Stromal cell of bone marrow (primary cell): Measurements from ENCODE around the gene ATP2B3.

Experiments used
- DNase-seq: peaks from one replicate; pipeline ENCODE4 v3.0.0-alpha.2; 2012; ENCODE audit warnings: low read depth

Gene ATP2B3

DNA sequence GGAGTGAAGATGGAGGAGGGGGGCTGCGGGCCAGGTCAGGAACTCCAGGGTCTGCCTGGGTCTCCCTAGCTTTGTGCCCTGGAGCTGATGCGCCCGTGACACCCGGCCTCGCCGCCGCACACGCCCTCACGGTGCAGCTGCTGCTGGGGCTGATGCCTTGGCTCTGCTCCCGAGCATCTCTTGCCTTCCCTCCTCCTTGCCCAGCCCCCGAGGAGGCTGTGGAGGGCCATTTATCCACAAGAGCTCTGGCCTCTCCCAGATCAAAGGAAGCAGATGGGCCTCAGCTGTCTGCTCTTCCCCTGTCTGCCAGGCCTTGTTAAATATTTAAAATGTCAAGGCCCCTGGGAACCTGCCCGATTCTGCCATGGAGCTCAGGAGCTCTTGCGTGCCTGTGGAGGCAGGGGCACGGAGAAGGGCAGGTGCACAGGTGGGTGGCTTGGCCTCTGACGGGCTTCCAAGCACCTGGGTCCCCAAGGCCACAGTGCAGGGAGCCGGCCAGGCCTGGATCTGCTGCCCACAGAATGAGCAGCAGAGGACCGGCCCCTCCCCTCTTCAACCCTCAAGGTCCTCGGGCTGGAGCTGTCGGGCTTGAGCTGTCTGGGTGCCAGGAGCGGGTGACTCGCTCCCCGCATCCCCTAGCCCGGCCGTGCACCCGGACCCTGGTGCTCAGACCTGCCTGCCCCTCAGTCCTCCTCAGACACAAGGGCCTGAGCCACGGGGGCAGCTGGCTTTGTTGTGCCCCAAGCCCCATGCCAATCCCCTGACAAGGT is 20.3 kb downstream of the ATP2B3 start:
- no peak for DNase-seq

DNA sequence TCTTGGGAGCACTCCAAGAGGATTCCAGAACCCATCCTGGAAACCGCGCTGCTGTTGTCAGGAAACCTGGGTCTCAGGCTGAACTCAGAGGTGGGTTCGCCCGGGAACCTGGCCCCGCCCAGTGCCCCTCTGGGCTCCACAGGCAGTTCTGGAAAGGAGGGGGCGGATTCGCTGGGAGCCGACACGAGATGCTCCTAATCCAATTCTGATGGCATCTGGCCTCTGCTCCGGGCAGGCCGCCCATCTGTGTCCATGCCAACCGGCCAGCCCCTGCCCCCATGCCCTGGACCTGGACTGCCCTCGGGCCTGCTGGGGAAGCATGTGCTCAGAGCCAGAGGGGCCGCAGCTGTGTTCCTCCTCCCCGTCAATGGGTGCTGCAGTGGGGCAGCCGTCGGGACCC is 21.0 kb downstream of the ATP2B3 start:
- no peak for DNase-seq

DNA sequence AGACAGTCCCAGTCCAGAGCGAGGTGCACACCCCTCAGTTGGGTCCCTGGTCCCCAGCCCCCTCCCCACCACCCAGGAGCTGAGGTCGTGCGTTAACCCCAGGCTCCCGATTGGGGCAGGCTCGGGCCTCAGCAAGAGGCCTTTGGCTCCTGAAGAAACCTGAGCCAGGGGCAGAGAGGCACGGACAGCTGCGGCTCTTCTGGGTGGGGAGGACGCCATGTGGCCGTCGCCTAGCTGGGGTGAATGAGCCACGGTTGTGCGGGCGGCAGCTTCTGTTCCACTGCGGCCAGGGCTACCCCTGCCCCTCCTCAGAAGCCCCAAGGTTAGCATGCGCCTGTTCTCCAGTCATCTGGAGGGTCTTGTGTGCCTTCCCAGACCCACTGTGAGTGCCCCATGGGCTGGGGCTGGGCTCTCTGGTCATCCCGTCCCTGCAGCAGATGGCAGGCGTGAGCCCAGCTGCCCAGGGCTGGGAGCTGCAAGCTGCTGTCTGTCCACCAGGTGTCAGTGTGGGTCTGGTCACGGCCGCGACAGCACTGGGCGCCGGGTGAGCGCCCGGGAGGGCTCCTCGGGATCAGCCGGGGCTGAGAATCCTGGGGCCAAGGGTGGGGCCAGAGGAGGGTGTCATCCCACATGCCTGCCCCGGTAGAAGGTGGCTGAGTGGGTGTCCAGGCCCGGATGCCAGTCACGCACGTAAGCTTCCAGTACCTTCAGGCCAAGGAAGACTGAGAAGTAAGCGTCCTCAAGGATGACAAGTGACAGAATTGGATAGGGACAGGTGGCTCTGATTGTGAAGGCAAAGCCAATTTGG is 21.9 kb downstream of the ATP2B3 start:
- DNase-seq: peak; percentile 24

DNA sequence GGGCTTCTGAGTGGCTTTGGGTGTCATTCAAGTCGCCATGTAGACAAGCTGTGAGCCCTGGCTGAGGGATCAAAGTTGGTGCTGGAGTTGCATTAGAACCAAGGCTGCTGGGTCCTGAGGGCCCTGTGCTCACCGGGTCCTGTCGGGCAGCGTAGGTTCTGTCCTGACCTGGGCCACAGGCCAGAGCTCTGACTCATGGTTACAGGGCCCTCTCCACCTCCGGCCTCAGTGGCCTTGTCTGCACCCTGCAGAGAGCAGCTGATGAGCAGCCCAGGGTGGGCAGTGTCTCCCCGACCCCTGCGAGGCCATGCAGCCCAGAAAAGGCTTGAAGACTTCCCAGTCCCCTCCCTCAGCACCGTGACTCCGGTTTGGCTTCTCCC is 22.5 kb downstream of the ATP2B3 start:
- no peak for DNase-seq

DNA sequence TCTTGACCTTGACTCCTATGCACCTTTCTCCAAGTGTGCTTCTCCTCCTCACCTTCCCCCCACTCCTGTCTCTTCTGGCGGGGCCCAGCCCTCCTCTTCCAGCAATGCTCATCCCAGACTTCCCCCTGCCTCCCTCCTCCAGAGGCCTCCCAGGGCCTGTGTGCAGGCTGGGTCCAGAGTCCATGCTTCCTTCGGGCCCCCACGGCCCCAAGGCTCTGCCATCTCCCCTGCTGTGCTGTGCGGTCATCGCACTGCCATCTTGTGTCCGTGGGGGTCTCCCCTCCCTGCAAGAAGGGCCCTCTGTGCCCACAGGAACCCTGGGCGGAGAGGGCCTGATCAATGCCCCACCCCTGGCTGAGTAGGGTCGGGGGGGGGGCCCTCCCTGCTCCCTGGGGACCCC is 27.3 kb downstream of the ATP2B3 start:
- no peak for DNase-seq

DNA sequence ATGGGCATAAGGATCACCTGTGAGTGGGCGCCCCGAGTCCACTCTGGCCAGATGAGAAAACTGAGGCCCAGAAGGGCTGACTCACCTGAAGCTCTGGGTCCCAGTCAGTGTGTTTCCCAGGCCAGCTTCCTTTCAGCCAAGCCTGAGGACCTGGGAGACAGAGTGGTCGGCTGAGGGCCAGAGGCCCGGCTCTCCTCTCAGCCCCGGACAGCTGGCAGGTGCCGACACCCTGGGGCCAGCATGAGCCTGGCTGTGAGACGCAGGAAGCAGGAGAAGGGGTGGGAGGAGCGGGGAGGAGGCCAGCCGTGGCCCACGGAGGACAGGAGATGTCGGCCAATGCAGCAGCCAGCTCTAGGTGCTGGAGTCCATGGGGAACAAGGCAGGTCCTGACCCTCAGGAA is 28.9 kb downstream of the ATP2B3 start:
- DNase-seq: no peak

DNA sequence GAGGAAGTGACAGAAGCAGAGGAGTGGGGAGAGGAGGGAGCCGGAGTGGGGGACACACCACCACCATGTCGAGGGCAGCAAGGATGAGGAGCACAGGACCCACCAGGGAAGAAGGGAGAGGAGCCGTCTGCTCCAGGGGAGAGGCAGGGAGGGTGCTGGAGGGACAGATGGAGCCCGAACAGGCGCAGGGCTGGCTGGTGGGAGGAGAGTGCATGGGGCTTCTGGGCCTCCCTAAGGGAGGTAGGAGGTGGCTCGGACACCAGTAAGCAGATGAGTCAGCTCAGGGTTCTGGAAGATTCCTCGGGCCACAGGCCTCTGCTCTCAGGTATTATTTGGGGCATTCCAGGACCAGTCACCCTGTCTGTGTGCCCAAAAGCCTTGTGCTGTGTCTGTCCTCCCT is 29.8 kb downstream of the ATP2B3 start:
- DNase-seq: no peak

DNA sequence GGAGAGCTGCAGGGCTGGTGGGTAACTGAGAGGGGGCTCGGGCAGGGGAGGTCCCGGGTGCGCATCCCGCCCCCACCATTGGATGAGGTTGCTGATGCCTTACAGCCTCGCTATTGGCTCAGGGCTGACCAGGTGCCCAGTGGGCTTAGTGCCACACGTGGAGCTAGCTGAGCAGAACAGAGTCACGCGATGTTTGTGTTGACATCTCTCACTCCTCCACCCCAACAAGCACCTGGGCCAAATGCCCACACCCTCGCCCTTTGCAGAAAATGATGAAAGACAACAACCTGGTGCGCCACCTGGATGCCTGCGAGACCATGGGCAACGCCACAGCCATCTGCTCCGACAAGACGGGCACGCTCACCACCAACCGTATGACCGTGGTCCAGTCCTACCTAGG is 31.8 kb downstream of the ATP2B3 start:
- no peak for DNase-seq

DNA sequence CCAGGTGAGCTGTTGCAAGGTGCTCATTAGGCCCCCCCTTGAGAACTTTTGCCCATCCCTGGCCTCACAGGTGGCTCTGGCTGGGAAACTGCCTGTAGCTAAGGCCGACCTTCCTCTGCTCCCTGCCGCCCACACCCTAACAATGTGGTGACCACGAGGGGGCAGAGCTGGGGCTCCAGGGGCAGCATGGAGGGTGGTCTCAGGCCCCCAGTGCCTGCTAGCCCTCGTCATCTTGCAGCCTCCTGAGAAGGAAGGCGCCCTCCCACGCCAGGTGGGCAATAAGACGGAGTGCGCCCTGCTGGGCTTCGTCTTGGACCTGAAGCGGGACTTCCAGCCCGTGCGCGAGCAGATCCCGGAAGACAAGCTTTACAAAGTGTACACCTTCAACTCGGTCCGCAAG is 32.4 kb downstream of the ATP2B3 start:
- DNase-seq: no peak

DNA sequence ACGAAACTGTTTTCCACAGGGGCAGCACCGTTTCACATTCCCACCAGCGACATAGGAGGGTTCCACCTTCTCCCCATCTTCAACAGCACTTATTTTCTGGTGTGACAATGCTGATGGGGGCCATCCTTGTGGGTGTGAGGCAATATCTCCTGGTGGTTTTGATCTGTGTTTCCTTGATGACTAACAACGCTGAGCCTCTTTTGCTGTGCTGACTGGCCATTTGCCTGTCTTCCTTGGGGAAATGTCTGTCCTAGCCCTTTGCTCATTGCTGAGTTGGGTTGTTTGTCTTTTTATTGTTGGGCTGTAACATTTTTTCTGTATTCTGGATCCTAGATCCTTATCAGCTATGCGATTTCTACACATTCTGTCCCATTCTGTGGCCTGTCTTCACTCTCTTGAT is 33.7 kb downstream of the ATP2B3 start:
- DNase-seq: peak; percentile 18

DNA sequence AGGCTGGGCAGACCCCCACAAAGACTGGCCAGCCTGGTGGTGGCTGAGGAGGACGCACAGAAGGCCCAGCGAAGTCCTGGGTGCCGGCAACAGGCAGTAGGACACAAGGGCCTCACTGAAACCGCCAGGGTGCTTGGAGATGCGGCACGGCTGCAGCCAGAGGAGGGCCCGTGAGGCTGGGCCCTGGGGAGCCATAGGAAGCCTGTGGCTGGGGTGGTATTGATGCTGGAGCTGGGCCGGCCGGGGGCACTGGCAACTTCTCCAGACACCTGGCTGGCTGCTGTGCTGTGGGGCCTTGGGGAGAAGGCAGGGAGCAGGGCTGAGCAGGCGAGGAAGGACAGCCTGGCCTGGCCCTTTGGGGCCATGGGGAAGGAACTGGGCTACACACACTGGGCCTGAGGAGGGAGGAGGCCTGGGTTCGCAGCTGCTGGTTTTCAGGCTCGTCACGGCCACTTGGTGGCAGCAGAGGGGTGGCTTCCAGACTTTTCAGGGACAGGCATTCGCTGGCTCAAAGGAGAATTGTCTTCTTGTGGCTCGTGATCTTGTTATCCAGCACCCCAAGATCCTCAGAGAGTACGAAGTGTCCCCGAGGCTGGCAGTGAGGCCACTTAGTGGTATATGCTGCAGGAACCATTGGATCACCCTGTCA is 37.2 kb downstream of the ATP2B3 start:
- DNase-seq: peak; percentile 14

DNA sequence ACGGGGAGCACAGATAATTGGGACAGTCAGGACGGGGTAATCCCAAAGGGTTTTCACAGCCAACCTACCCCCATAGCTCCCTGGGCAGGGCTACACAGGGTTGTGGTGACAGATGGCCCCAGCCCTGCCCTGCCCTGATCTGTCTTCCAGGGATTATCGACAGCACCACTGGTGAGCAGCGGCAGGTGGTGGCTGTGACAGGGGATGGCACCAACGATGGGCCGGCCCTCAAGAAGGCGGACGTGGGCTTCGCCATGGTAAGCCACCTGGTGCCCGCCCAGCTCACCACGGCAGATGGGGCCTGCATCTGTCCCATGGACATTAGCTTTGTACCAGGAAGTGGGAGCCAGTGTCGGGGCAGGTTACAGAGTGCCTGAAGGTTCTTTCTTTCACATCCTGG is 39.3 kb downstream of the ATP2B3 start:
- no peak for DNase-seq

DNA sequence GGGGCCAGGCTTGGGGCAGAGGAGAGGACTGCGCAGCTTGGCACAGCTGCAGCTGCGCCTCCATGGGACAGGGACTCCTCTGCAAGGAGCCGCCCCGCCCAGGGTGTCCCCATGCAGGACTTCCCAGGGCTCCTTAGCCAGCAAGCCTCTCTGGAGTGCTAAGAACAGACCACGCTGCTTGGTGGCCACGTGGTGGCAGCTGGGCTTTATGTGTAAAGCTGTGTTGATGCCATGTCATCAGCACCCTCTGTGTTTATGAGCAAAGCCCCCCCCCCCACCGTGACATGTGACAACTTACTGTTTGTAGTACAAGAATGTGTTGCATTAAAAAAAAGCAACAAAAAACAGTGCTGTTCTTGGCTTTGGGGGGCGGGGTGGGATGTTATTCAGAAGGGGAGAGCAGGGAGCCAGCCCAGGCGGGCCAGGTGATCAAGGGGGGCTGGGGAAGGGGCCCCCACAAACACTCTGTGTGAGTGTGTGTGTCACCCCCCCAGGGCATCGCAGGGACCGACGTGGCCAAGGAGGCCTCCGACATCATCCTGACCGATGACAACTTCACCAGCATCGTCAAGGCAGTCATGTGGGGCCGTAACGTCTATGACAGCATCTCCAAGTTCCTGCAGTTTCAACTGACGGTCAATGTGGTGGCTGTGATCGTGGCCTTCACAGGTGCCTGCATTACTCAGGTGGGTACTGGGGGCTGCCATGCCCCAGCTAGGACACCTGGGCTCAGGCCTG is 40.3 kb downstream of the ATP2B3 start:
- DNase-seq: no peak

DNA sequence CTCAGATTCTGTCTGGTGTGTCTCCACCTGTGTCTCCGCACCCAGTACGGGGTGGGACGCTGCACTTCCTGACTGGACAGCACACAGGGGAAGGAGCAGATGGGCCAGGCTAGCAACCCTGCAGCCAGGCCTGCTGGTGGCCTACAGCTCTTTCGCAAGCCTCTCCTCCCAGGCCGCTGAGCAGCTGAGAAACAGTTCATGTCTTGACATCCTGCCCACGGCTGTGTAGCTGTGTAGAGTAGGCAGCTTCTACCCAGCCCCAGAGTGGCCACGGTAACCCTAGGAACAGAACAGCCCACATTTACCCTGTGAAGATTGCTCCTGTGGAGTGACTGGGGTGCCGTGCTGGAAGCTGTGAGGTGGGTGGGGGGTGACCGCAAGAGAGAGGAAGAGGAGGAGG is 42.6 kb downstream of the ATP2B3 start:
- no peak for DNase-seq

DNA sequence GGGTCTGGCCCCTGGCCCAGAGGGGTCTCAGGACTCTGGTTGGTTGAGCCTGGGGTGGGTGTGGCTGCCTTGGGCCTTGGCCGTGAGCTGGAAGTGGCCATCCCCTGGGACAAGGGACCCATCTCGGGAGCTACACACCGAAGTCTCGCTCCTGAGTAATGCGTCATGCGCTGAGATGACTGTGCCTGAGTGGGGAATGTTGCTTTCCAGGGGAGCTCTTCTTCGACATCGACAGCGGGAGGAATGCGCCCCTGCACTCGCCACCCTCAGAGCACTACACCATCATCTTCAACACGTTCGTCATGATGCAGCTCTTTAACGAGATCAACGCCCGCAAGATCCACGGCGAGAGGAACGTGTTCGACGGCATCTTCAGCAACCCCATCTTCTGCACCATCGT is 43.0 kb downstream of the ATP2B3 start:
- DNase-seq: no peak

DNA sequence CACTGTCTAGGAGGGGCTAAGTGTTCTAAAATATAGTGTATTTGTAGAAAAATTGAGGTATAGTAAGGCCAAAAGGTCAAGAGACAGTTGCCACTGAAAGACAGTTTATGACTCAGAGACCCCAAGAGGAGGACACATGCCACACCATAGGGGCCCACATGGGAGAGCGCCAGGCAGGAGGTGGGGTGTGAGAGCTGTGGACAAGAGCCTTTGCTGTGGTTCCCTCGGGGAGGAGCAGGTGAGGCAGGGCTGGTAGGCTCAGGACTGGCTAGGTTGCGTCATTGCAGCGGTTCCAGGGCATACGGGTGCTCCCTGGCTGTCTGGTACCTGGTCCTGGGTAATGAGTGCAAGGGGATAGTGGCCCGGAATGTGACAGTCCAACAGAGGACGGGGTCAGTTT is 43.9 kb downstream of the ATP2B3 start:
- no peak for DNase-seq

DNA sequence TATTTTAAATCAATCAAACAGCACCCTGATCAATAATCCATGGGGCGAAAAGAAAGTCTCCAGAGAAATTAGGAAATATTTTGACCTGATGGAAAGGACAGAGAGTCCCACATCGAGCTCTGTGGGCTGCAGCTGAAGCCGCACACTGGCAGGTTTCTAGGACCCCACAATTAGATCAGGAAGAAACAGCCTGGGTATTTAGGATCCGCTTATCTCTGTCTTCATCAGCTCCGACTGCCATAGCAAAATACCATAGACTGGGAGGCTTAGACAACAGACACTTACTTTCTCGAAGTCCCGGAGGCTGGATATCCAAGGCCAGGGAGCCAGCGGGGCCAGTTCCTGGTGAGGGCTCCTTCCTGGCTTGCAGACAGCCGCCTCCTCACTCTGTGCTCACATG is 45.1 kb downstream of the ATP2B3 start:
- DNase-seq: no peak

DNA sequence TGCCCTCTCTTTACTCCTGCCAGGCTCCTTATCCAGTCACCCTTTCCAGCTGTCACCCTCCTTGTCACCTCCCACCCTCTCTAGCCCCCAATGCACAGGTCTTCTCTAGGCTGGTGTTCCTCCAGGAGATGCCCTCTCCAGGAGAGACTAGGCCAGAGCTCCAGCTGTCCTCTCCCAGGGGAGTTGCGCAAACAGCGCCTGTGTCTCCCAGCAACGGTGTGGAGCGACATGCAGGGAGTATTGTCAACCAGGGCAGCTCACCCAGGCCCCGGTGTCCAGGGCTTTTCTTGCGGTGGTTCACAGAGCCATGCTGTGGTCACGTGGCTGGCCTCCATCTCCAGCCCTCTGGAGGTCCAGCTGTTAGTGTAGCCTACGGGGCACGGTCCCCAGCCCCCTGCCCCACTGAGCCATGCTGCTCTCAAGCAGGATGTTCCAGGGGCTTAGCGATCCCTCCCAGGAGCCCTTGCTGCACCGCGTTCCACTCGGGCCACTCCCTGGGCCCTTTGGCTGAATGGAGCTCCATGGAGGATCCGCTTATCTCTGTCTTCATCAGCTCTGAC is 46.7 kb downstream of the ATP2B3 start:
- DNase-seq: no peak

DNA sequence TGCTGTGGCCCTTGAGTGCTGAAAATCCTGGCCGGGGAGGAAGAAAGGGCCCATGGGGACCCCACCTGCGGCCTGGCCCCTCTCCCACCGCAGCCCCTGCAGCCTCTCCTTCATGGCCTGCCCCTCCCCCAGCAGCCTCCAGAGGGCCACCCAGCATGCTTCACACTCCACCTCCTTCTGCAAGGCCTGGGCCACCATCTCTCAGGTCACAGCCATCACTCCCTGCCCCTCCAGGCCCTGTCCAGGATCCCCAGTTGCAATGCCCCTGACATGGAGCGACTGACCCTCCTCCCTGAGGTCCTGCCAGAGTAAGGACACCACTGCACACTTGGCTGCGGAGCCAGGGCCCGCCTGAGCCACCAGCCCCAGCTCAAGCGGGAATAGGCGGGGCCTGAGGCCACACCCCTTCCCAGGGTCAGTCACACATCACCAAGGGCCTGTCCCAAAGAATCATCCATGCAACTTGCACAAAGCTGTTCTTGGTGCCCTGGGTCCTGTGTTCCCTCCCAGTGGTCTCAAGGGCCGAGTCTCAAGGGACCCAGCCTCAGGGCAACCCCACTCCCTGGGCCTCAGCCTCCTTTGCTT is 48.6 kb downstream of the ATP2B3 start:
- DNase-seq: no peak

DNA sequence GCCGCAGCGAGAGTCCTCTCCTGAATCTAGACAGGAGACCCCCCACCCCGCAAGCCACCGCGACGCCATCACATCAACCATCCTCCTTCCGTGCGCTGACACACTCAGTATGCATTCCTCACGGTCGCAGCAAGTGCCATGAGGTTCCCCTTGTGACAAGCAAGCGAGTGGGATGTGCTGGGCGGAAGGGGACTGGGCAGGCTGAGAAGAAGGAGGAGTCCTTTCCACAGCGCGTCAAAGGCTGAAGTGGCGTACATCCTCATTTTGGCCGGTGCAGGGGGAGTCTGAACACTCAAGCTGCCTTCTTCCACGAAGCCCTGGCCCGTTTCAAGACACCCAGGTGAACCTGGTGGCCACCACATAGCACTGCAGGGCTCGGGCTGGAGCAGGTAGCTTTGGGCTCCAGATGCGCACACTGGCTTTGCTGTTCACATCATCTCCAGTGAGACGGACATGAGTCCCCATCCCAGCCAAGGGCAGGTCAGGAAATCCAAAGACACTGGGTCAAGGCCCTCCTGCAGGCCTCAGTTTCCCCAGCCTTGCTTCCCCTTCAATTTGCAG is 51.1 kb downstream of the ATP2B3 start:
- no peak for DNase-seq

DNA sequence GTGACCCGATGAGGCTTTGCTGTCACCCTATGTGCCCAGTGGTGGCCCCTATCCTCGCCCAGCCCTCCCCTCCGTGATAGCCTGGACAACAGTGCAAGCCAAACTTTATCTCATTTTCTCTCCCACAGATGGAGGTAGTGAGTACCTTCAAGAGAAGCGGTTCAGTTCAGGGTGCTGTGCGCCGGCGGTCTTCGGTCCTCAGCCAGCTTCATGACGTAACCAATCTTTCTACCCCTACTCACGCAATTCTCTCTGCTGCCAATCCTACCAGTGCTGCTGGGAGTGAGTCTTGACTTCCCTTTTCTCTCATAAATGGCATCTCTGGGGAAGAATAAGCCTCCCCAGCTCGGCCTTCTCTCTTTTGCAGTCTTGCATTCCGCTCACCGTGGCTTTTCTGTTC is 52.0 kb downstream of the ATP2B3 start:
- DNase-seq: no peak

DNA sequence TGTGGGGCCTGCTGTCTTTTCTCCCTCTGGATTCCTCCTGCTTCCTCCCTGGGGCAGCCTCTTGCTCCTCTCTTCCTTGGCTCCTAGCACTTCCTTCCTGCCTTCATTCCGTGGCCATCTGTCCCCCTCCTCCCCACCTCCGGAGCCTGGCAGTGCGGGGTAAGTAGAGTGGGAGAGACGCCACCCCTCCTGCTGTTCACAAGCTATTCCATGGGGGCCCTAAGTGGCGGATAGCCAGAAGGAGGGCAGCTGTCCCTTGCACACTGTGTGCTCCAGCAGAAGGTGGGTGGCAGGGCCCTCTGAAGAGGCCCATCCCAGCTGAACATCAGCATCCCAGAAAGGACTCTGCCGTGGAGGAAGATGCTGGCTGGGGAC is 54.1 kb downstream of the ATP2B3 start:
- DNase-seq: no peak
